Vagina (tissue), 2 donors: ENCODE data around the gene HTR3A. TPM values are rescaled to one million over a fixed set of nuclear protein-coding genes. Genes with fewer than 3 reads are reported as not detected.

ENCODE experiments used
- DNase-seq, 2 donors: peaks; one replicate each; pipeline ENCODE4 v3.0.0-alpha.2; 2017; ENCODE audit errors: extremely low spot score in 2 of 2
- H3K27ac ChIP-seq: fragments of 200-600 bp; sonication (generic); one replicate; pipeline ENCODE4 v1.5.1; 2019
- H3K27me3 ChIP-seq: fragments of 200-600 bp; sonication (generic); one replicate; pipeline ENCODE4 v1.5.1; 2019
- H3K36me3 ChIP-seq, 2 donors: fragments of 200-600 bp; sonication (generic); one replicate each; pipeline ENCODE4 v1.5.1; 2017 to 2019
- H3K4me1 ChIP-seq: fragments of 200-600 bp; sonication (generic); one replicate; pipeline ENCODE4 v1.5.1; 2019
- H3K4me3 ChIP-seq, 2 donors: fragments of 200-600 bp; sonication (generic); 1 replicate in 1 of 2; 2 replicates in 1 of 2; pipeline ENCODE4 v1.5.1; 2016 to 2019
- H3K9me3 ChIP-seq: fragments of 200-600 bp; sonication (generic); one replicate; pipeline ENCODE4 v1.5.1; 2019
- CTCF ChIP-seq, 3 experiments: fragments of 450-650 bp in 2 of 3; fragments of 200-600 bp in 1 of 3; sonication (generic) in 1 of 3; IDR thresholded peaks; one replicate each; pipeline ENCODE4 v1.5.1; 2017 to 2019; ENCODE audit warnings: antibody characterized with exemption in 3 of 3, mild to moderate bottlenecking in 2 of 3, moderate library complexity in 2 of 3
- POLR2A ChIP-seq, 2 donors: fragments of 450-650 bp; IDR thresholded peaks; one replicate each; pipeline ENCODE4 v1.6.1; 2017; ENCODE audit warnings: antibody characterized with exemption in 2 of 2, mild to moderate bottlenecking in 2 of 2, moderate library complexity in 2 of 2
- POLR2AphosphoS5 ChIP-seq, 2 donors: sonication (generic); formaldehyde crosslinking; IDR thresholded peaks; one replicate each; pipeline ENCODE4 v1.9.0; 2017; ENCODE audit warnings: antibody characterized with exemption in 2 of 2, mild to moderate bottlenecking in 2 of 2, low read depth in 1 of 2; ENCODE audit not compliant: insufficient read depth in 1 of 2
- intact Hi-C: fragments of 100-400 bp; cut with DNase I; formaldehyde crosslinking; loops from one replicate; pipeline ENCODE4 v1.15.1; 2023
- total RNA-seq: library from RNA; depleted of rRNA; stranded (reverse); fragments of >200 nt; gene quantifications from one replicate; pipeline ENCODE4 v1.2.3, GENCODE V29; 2016

HTR3A gene
- total RNA-seq, 1 donor from 2014 or later = not detected

GRCh38 chr11:113991718-113992458 lies 17.0 kb downstream of the HTR3A start:
- no peak for TF ChIP-seq POLR2A (IDR thresholded peaks at IDR 0.05)
- TF ChIP-seq CTCF (IDR thresholded peaks at IDR 0.05) = no peak
- TF ChIP-seq POLR2AphosphoS5 (IDR thresholded peaks at IDR 0.05; ENCODE audit: insufficient read depth in 1 of 2, low read depth in 1 of 2) = no peak
- no peaks in the 10 kb centered on the region for H3K4me1 ChIP-seq
- no peaks in the 10 kb centered on the region for H3K36me3 ChIP-seq
- H3K27me3 ChIP-seq = no peaks in the 10 kb centered on the region
- intact Hi-C loops = no loop called here
- no peaks in the 10 kb centered on the region for H3K9me3 ChIP-seq
- H3K27ac ChIP-seq = no peak overlapping the region
- no peak overlapping the region for H3K4me3 ChIP-seq
- no peak for DNase-seq

- H3K27me3 ChIP-seq = no peaks in the 10 kb centered on the region
- intact Hi-C loops = no loop called here
- H3K27ac ChIP-seq = no peak overlapping the region
- no peaks in the 10 kb centered on the region for H3K4me1 ChIP-seq
- TF ChIP-seq POLR2A (IDR thresholded peaks at IDR 0.05) (no peak), CTCF (IDR thresholded peaks at IDR 0.05) (no peak), POLR2AphosphoS5 (IDR thresholded peaks at IDR 0.05; ENCODE audit: insufficient read depth in 1 of 2, low read depth in 1 of 2) (no peak)
- no peak overlapping the region for H3K4me3 ChIP-seq
- H3K9me3 ChIP-seq = no peaks in the 10 kb centered on the region
- H3K36me3 ChIP-seq = no peaks in the 10 kb centered on the region
- DNase-seq = no peak
These were observed 17.7 kb downstream of the HTR3A start for GRCh38 chr11:113992459-113993110.

GRCh38 chr11:113994077-113994954 lies 19.4 kb downstream of the HTR3A start:
- Histone ChIP-seq H3K36me3 (no peaks in the 10 kb centered on the region), H3K4me1 (no peaks in the 10 kb centered on the region), H3K27me3 (no peaks in the 10 kb centered on the region), H3K27ac (no peak overlapping the region), H3K9me3 (no peaks in the 10 kb centered on the region), H3K4me3 (no peak overlapping the region)
- no peak for DNase-seq
- intact Hi-C loops = no loop called here
- no peak for TF ChIP-seq POLR2AphosphoS5 (IDR thresholded peaks at IDR 0.05; ENCODE audit: insufficient read depth in 1 of 2, low read depth in 1 of 2)
- no peak for TF ChIP-seq POLR2A (IDR thresholded peaks at IDR 0.05)
- peak in 2 of 3 experiments; percentile 53 to 78 for TF ChIP-seq CTCF (IDR thresholded peaks at IDR 0.05)

GRCh38 chr11:113997473-113997872 lies 22.6 kb downstream of the HTR3A start:
- no peak for TF ChIP-seq POLR2AphosphoS5 (IDR thresholded peaks at IDR 0.05; ENCODE audit: insufficient read depth in 1 of 2, low read depth in 1 of 2)
- no peak for TF ChIP-seq POLR2A (IDR thresholded peaks at IDR 0.05)
- no peak for TF ChIP-seq CTCF (IDR thresholded peaks at IDR 0.05)
- Histone ChIP-seq H3K36me3 (no peaks in the 10 kb centered on the region), H3K4me3 (no peak overlapping the region), H3K4me1 (no peaks in the 10 kb centered on the region), H3K27ac (no peak overlapping the region), H3K27me3 (no peaks in the 10 kb centered on the region), H3K9me3 (no peaks in the 10 kb centered on the region)
- intact Hi-C loops = no loop called here
- no peak for DNase-seq
